Thyroid gland (tissue), 4 donors: ENCODE data around the gene MAN2C1. TPM values are rescaled to one million over a fixed set of nuclear protein-coding genes. Genes with fewer than 3 reads are reported as not detected.
"Not testable (repeated sequence)": the region's sequence is repeated elsewhere in the genome, so short reads cannot be mapped to it uniquely, and the experiment has no call there.

ENCODE experiments used
- DNase-seq, 2 donors: peaks; one replicate each; pipeline ENCODE4 v3.0.0-alpha.2; 2019
- H3K27ac ChIP-seq, 3 donors: fragments of 200-600 bp; sonication (generic); 1 replicate in 2 of 3; 2 replicates in 1 of 3; pipeline ENCODE4 v1.5.1; 2016 to 2019; ENCODE audit warnings: mild to moderate bottlenecking in 1 of 3, moderate library complexity in 1 of 3
- H3K27me3 ChIP-seq: fragments of 200-600 bp; sonication (generic); one replicate; pipeline ENCODE4 v1.5.1; 2019
- H3K36me3 ChIP-seq, 2 donors: fragments of 200-600 bp; sonication (generic); one replicate each; pipeline ENCODE4 v1.5.1; 2016 to 2019
- H3K4me1 ChIP-seq, 2 donors: fragments of 200-600 bp; sonication (generic); one replicate each; pipeline ENCODE4 v1.5.1; 2017 to 2019
- H3K4me3 ChIP-seq, 3 donors: fragments of 200-600 bp; sonication (generic); replicated peaks in 1 of 3; 1 replicate in 2 of 3; 2 replicates in 1 of 3; pipeline ENCODE4 v1.5.1; 2016; ENCODE audit warnings: mild to moderate bottlenecking in 1 of 3
- H3K9me3 ChIP-seq: fragments of 200-600 bp; sonication (generic); one replicate; pipeline ENCODE4 v1.5.1; 2017
- CTCF ChIP-seq, 6 experiments: fragments of 200-600 bp in 3 of 6; fragments of 450-650 bp in 3 of 6; sonication (generic) in 3 of 6; IDR thresholded peaks; one replicate each; pipeline ENCODE4 v1.5.1; 2016 to 2019; ENCODE audit warnings: antibody characterized with exemption in 6 of 6, mild to moderate bottlenecking in 2 of 6, inconsistent platforms in 1 of 6, moderate library complexity in 1 of 6
- POLR2A ChIP-seq, 2 donors: fragments of 450-650 bp; IDR thresholded peaks; one replicate each; pipeline ENCODE4 v1.6.1; 2017; ENCODE audit warnings: antibody characterized with exemption in 2 of 2, mild to moderate bottlenecking in 2 of 2, moderate library complexity in 1 of 2
- WGBS, 2 donors: methylation state at CpG; one replicate each; pipeline ENCODE4 v1.1.5; 2017; 5-methylcytosine and 5-hydroxymethylcytosine counted together
- intact Hi-C: fragments of 100-400 bp; cut with DNase I; formaldehyde crosslinking; loops from one replicate; pipeline ENCODE4 v1.15.1; 2023
- total RNA-seq, 4 donors: library from RNA; depleted of rRNA; stranded (reverse); fragments of >200 nt; gene quantifications; one replicate each; pipeline ENCODE4 v1.2.3, GENCODE V29; 2016

The MAN2C1 gene
- total RNA-seq, 4 donors from 2014 or later = 200 to 357 (median 226) TPM

GRCh38 chr15:75321711-75322110 lies 46.7 kb downstream of the MAN2C1 start:
- H3K4me3 ChIP-seq = no peak overlapping the region
- no peaks in the 10 kb centered on the region for H3K36me3 ChIP-seq
- H3K9me3 ChIP-seq = no peaks in the 10 kb centered on the region
- H3K27me3 ChIP-seq = no peaks in the 10 kb centered on the region
- no peaks in the 10 kb centered on the region for H3K4me1 ChIP-seq
- DNase-seq = no peak
- intact Hi-C loops = no loop called here
- H3K27ac ChIP-seq = no peak overlapping the region
- WGBS, 2 donors = 92 to 93% methylated on average over 6 of the region's 6 CpGs
- no peak for TF ChIP-seq POLR2A (IDR thresholded peaks at IDR 0.05)
- no peak for TF ChIP-seq CTCF (IDR thresholded peaks at IDR 0.05)

- intact Hi-C loops, H3K36me3 ChIP-seq, H3K4me3 ChIP-seq, DNase-seq, H3K27ac ChIP-seq, H3K4me1 ChIP-seq, H3K9me3 ChIP-seq, H3K27me3 ChIP-seq: not testable (repeated sequence)
- 81 to 89% methylated on average over 5 of the region's 5 CpGs for WGBS, 2 donors
Observed at GRCh38 chr15:75319231-75319897, 49.0 kb downstream of the MAN2C1 start.

- no peaks in the 10 kb centered on the region for H3K9me3 ChIP-seq
- H3K4me1 ChIP-seq = no peaks in the 10 kb centered on the region
- WGBS, 2 donors = 71 to 84% methylated on average over 5 of the region's 5 CpGs
- no peaks in the 10 kb centered on the region for H3K36me3 ChIP-seq
- H3K4me3 ChIP-seq = no peak overlapping the region
- H3K27me3 ChIP-seq = no peaks in the 10 kb centered on the region
- H3K27ac ChIP-seq = no peak overlapping the region
- DNase-seq = no peak
- intact Hi-C loops = no loop called here
- TF ChIP-seq POLR2A (IDR thresholded peaks at IDR 0.05) (no peak), CTCF (IDR thresholded peaks at IDR 0.05) (no peak)
Observed at GRCh38 chr15:75314552-75315290, 53.7 kb downstream of the MAN2C1 start.

- no peak overlapping the region for H3K4me3 ChIP-seq
- no peaks in the 10 kb centered on the region for H3K4me1 ChIP-seq
- intact Hi-C loops = no loop called here
- H3K36me3 ChIP-seq = no peaks in the 10 kb centered on the region
- 78 to 92% methylated on average over 11 to 13 of the region's 13 CpGs for WGBS, 2 donors
- no peak overlapping the region for H3K27ac ChIP-seq
- H3K9me3 ChIP-seq = no peaks in the 10 kb centered on the region
- no peaks in the 10 kb centered on the region for H3K27me3 ChIP-seq
- no peak for DNase-seq
- TF ChIP-seq POLR2A (IDR thresholded peaks at IDR 0.05) = no peak
- no peak for TF ChIP-seq CTCF (IDR thresholded peaks at IDR 0.05)
Observed at GRCh38 chr15:75313116-75313845, 55.1 kb downstream of the MAN2C1 start.

GRCh38 chr15:75312548-75312947 lies 55.9 kb downstream of the MAN2C1 start:
- H3K27ac ChIP-seq, intact Hi-C loops, H3K27me3 ChIP-seq, H3K4me1 ChIP-seq, DNase-seq, H3K9me3 ChIP-seq, H3K4me3 ChIP-seq, H3K36me3 ChIP-seq: not testable (repeated sequence)
- 100% methylated on average over 1 of the region's 1 CpG for WGBS, 2 donors

GRCh38 chr15:75309711-75310110 lies 58.7 kb downstream of the MAN2C1 start:
- no peak for DNase-seq
- no peaks in the 10 kb centered on the region for H3K9me3 ChIP-seq
- no peaks in the 10 kb centered on the region for H3K27me3 ChIP-seq
- no peaks in the 10 kb centered on the region for H3K36me3 ChIP-seq
- no peak overlapping the region for H3K4me3 ChIP-seq
- TF ChIP-seq POLR2A (IDR thresholded peaks at IDR 0.05) (no peak), CTCF (IDR thresholded peaks at IDR 0.05) (no peak)
- H3K4me1 ChIP-seq = no peaks in the 10 kb centered on the region
- H3K27ac ChIP-seq = no peak overlapping the region
- intact Hi-C loops = no loop called here
